B cell (primary cell): ENCODE data around the gene SETD6.

Experiments used
- EZH2 ChIP-seq: IDR thresholded peaks from 2 replicates; pipeline ENCODE4 v1.6.1; 2012; ENCODE audit warnings: borderline replicate concordance, low read depth, mild to moderate bottlenecking, moderate library complexity, low read length; ENCODE audit not compliant: insufficient read depth, poor library complexity, severe bottlenecking
- TF ChIP-seq, protein P1 (sequence below): fragments of 200-600 bp; IDR thresholded peaks from one replicate; pipeline ENCODE4 v1.8.0; 2022; ENCODE audit warnings: antibody characterized with exemption, mild to moderate bottlenecking

DNA sequence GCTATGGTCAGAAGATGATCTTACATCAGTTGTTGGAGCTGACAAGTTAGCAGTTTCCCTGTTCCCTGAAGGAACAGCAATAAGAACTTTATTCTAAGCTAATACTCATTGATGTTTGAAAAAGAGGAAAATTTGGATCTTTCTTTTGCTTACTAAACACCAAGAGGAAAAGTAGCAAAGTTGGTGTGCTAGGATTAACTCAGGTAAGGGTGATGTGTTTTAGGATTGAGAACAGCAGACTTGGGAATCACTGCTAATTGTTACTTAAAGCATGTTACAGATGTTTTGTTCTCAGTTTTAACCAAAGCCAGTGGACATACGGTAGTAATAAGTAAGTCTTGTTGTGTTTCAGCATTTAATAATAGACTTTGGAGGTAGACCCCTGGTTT, 3.7 kb downstream of the SETD6 start:
- TF ChIP-seq, protein P1, sequence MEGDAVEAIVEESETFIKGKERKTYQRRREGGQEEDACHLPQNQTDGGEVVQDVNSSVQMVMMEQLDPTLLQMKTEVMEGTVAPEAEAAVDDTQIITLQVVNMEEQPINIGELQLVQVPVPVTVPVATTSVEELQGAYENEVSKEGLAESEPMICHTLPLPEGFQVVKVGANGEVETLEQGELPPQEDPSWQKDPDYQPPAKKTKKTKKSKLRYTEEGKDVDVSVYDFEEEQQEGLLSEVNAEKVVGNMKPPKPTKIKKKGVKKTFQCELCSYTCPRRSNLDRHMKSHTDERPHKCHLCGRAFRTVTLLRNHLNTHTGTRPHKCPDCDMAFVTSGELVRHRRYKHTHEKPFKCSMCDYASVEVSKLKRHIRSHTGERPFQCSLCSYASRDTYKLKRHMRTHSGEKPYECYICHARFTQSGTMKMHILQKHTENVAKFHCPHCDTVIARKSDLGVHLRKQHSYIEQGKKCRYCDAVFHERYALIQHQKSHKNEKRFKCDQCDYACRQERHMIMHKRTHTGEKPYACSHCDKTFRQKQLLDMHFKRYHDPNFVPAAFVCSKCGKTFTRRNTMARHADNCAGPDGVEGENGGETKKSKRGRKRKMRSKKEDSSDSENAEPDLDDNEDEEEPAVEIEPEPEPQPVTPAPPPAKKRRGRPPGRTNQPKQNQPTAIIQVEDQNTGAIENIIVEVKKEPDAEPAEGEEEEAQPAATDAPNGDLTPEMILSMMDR, result no peak
- no peak for TF ChIP-seq EZH2
